Measurements from ENCODE around the gene RPSA.

- no peak for TF ChIP-seq EP300 (IDR thresholded peaks at IDR 0.05)
- no peak for TF ChIP-seq CTCF (IDR thresholded peaks at IDR 0.05)
- TF ChIP-seq RFX5 (IDR thresholded peaks at IDR 0.05), result no peak
- TF ChIP-seq ESRRA (IDR thresholded peaks at IDR 0.05; ENCODE audit: borderline replicate concordance, low read length), result no peak
Measured at GRCh38 chr3:39413691-39414420, 7.3 kb downstream of the RPSA start.
